ENCODE measurements around the gene PHACTR3.

- TF ChIP-seq CTCF (IDR thresholded peaks at IDR 0.05) (no peak), POLR2A (IDR thresholded peaks at IDR 0.05) (no peak)
Observed at GRCh38 chr20:59814840-59815340, 210.6 kb downstream of the PHACTR3 start.
